Measurements from ENCODE around the gene SEMA4F.

Gene SEMA4F

DNA sequence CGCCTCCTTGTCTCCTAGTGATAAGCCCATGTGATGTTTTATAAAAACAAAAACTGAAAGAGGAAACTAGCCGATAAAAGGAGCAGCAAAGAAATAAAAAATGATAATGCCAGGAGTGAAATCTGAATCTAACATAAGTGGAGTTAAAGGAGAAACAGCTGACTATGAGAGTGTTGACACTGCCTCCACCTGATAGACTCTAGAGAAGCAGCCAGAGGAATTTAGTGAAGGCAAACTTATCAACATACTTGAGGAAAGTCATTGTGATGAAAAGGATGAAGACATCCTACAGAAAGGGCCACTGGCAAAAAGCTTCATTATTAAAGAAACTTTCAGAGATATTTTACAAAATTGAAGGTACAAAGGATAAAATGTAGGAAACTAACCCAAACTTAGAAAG is 7.8 kb upstream of the SEMA4F start:
- TF ChIP-seq, protein P1, sequence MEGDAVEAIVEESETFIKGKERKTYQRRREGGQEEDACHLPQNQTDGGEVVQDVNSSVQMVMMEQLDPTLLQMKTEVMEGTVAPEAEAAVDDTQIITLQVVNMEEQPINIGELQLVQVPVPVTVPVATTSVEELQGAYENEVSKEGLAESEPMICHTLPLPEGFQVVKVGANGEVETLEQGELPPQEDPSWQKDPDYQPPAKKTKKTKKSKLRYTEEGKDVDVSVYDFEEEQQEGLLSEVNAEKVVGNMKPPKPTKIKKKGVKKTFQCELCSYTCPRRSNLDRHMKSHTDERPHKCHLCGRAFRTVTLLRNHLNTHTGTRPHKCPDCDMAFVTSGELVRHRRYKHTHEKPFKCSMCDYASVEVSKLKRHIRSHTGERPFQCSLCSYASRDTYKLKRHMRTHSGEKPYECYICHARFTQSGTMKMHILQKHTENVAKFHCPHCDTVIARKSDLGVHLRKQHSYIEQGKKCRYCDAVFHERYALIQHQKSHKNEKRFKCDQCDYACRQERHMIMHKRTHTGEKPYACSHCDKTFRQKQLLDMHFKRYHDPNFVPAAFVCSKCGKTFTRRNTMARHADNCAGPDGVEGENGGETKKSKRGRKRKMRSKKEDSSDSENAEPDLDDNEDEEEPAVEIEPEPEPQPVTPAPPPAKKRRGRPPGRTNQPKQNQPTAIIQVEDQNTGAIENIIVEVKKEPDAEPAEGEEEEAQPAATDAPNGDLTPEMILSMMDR (IDR thresholded peaks at IDR 0.05; ENCODE audit: borderline replicate concordance, insufficient read depth, low read depth, low read length) = no peak
- no peak overlapping the region for H3K4me3 ChIP-seq (ENCODE audit: low read depth, low read length)

DNA sequence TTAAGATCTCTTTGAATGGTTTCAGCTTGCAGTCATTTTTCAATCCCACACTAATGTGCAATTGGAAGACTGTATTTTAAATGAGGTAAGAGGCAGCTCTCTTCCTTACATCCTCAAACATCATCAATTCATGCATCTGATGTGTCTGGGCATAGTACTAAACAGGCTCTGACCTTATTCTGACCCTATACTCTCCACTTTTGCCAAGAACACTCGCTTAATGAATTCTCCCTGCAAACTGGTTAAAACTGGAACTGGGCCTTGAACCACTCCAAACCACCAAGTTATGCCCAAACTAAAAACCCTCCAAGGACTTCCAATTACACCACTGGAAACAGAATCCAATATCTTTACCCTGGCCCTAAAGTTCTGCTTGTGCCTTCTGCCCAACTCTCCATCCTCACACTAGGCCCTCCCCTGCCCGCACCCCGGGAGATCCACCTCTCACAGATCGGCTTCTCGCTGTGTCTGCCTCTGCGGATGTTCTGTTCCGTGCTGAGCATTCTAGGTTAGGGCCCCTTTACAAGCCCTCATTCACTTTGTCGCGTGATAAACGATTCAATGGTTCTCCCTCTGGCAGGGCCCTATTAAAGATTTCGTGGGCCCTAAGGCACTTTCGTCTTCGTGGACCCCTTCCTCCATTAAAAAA is 7.1 kb upstream of the SEMA4F start:
- H3K4me3 ChIP-seq (ENCODE audit: low read depth, low read length) = no peak overlapping the region
- TF ChIP-seq, protein P1 (IDR thresholded peaks at IDR 0.05; ENCODE audit: borderline replicate concordance, insufficient read depth, low read depth, low read length) = no peak

DNA sequence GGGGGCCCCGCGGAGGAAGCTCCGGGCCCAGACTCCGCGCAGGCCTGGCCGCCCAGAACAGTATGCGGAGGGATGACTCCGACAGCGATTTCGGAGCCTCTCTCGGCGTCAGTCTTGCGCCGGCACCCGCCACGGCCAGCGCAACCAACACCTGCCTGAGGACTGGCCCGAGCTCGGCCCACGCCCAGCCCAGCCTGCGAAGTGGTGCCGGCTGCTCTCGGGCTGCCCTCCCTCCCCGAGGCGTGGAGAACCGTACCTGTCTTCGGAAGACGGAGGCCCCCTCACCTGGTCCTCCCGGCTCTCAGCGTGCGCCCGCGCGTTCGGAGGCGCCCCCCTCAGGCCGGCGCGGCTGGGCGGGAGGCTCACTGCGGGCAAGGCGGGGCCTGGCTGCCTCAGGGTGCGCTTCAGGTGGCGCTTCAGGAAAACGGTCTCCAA is 6.0 kb upstream of the SEMA4F start, which contains the start of gene M1AP:
Gene M1AP, minus strand, starts transcription at position 322 of the 435 bp plus-strand sequence. CDS start 8,055 bp downstream, outside the sequence.
- TF ChIP-seq, protein P1 (IDR thresholded peaks at IDR 0.05; ENCODE audit: borderline replicate concordance, insufficient read depth, low read depth, low read length) = no peak
- H3K4me3 ChIP-seq (ENCODE audit: low read depth, low read length) = no peak within 1 kb of the TSS

DNA sequence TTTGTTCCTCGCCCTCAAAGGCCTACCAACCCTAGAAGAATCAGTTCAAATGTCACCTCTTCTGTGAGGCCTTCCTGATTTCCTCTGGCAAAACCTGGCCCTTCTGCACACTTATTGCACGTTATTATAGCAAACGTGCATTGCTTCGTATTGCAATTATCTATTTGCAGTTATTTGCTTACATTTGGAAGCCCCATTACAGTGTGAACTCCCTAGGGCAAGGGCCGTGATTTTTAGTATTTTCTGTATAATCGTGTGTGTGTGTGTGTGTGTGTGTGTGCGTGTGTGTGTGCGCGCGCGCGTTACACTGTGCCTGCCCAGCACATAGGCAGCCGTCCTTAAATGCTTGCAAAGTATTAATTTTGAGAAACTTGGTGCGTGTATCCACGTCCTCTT is 460 bp upstream of the SEMA4F start:
- H3K4me3 ChIP-seq (ENCODE audit: low read depth, low read length) = peak overlapping the region; percentile 81
- TF ChIP-seq, protein P1 (IDR thresholded peaks at IDR 0.05; ENCODE audit: borderline replicate concordance, insufficient read depth, low read depth, low read length) = no peak

DNA sequence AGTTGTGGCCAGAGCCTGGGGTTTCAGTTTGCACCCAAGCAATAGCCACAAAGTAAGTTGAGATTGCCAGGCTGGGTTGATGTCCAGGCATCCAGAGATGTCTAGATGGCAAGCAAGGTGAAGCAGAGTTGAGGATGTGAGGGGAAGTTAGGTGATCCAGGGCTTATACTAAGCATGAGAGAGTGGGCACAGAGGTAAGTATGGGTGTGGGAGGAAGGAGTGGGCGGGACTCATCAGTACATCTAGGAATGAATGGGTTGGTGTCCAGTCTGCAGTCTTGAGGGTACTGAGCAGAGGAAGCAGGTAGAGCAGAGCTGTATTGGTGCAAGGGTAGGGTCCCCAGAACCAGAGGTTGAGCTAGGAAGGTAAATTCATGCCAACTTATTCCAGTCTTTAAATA is 1.5 kb downstream of the SEMA4F start:
- TF ChIP-seq, protein P1 (IDR thresholded peaks at IDR 0.05; ENCODE audit: borderline replicate concordance, insufficient read depth, low read depth, low read length) = no peak
- no peak overlapping the region for H3K4me3 ChIP-seq (ENCODE audit: low read depth, low read length)

DNA sequence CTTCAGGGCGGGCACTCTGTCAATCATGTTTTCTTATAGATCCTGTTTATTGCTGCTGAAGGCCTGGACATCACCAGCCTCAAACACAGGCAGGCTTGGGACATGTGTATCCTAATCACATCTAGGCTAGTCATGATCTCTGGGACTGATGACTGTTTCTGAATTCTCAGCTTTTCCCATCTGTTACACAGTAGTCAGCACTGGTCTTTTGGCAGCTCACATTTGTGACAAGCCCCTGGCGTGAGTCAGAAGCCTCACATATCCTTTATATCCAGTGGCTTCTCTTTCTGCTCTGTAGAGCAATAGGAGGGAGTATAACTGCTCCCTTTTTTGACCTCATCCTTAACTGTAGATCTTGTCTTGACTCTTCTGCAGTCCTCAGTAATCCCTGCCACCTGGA is 4.5 kb downstream of the SEMA4F start:
- TF ChIP-seq, protein P1 (IDR thresholded peaks at IDR 0.05; ENCODE audit: borderline replicate concordance, insufficient read depth, low read depth, low read length) = no peak
- H3K4me3 ChIP-seq (ENCODE audit: low read depth, low read length) = no peak overlapping the region

DNA sequence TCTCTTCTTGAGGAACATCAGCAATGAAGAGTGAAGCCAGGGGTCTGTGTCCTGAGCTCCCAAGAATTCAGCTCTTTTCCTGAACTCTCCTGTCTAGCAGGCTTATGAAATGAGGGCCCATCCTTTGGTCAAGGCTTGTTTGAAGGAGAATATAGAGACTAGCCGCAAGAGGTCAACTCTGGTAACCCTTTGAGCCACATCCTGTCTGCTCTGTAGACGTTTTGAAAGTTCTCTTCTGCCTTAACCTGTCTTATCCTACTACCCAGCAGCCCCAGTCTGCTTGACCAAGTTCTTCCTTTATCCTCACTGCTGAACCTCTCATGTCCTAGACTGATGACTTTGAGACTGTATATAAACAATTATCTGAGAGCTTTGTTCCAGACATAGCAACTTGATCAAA is 5.4 kb downstream of the SEMA4F start:
- no peak overlapping the region for H3K4me3 ChIP-seq (ENCODE audit: low read depth, low read length)
- TF ChIP-seq, protein P1 (IDR thresholded peaks at IDR 0.05; ENCODE audit: borderline replicate concordance, insufficient read depth, low read depth, low read length) = no peak
